Neuronal stem cell (in vitro differentiated cells): ENCODE data around the gene HEPACAM2.

Source experiments
- DNase-seq: peaks from one replicate; pipeline ENCODE4 v3.0.0-alpha.2; 2013; ENCODE audit warnings: low spot score
- H2AFZ ChIP-seq: one replicate; pipeline ENCODE4 v1.6.1; 2013; ENCODE audit warnings: mild to moderate bottlenecking, low read length, inconsistent platforms
- H2AK5ac ChIP-seq: 2 replicates; pipeline ENCODE4 v1.6.1; 2013; ENCODE audit warnings: low read depth, mild to moderate bottlenecking, inconsistent platforms, low read length, moderate library complexity, mixed read lengths
- H2BK120ac ChIP-seq: 2 replicates; pipeline ENCODE4 v1.6.1; 2013; ENCODE audit warnings: low read depth, mild to moderate bottlenecking, inconsistent platforms, low read length, moderate library complexity, mixed read lengths
- H2BK12ac ChIP-seq: one replicate; pipeline ENCODE4 v1.6.1; 2013; ENCODE audit warnings: low read length, inconsistent platforms
- H2BK15ac ChIP-seq: 2 replicates; pipeline ENCODE4 v1.6.1; 2013; ENCODE audit warnings: mild to moderate bottlenecking, low read length, inconsistent platforms, mixed read lengths
- H2BK5ac ChIP-seq: one replicate; pipeline ENCODE4 v1.6.1; 2013; ENCODE audit warnings: inconsistent platforms, mild to moderate bottlenecking, low read length, moderate library complexity
- H3K14ac ChIP-seq: one replicate; pipeline ENCODE4 v1.6.1; 2013; ENCODE audit warnings: low read length, inconsistent platforms
- H3K18ac ChIP-seq: 2 replicates; pipeline ENCODE4 v1.6.1; 2013; ENCODE audit warnings: low read length, inconsistent platforms
- H3K23ac ChIP-seq: 2 replicates; pipeline ENCODE4 v1.6.1; 2013; ENCODE audit warnings: low read depth, mild to moderate bottlenecking, mixed read lengths, low read length, inconsistent platforms; ENCODE audit not compliant: poor library complexity
- H3K27ac ChIP-seq: replicated peaks from 3 replicates; pipeline ENCODE4 v1.5.1; 2013; ENCODE audit warnings: low read length, inconsistent platforms
- H3K27me3 ChIP-seq, 3 experiments: 2 replicates each; pipeline ENCODE4 v1.6.1; 2013; ENCODE audit warnings: low read length in 3 of 3, mild to moderate bottlenecking in 2 of 3, inconsistent platforms in 1 of 3, low read depth in 1 of 3, mixed read lengths in 1 of 3, moderate library complexity in 1 of 3; ENCODE audit not compliant: control insufficient read depth in 3 of 3, insufficient read depth in 3 of 3
- H3K36me3 ChIP-seq, 2 donors: replicated peaks in 1 of 2; 2 replicates each; pipeline ENCODE4 v1.6.1; 2013; ENCODE audit warnings: low read length in 2 of 2; ENCODE audit not compliant: control insufficient read depth in 2 of 2, insufficient read depth in 2 of 2
- H3K4ac ChIP-seq: 2 replicates; pipeline ENCODE4 v1.6.1; 2013; ENCODE audit warnings: inconsistent platforms, mild to moderate bottlenecking, low read length, moderate library complexity
- H3K4me1 ChIP-seq, 2 donors: 1 replicate in 1 of 2; 2 replicates in 1 of 2; pipeline ENCODE4 v1.6.1; 2013; ENCODE audit warnings: low read length in 2 of 2, low read depth in 1 of 2; ENCODE audit not compliant: control insufficient read depth in 2 of 2, insufficient read depth in 1 of 2
- H3K4me2 ChIP-seq: one replicate; pipeline ENCODE4 v1.6.1; 2013; ENCODE audit warnings: mild to moderate bottlenecking, low read length, inconsistent platforms; ENCODE audit not compliant: insufficient read depth, poor library complexity, severe bottlenecking
- H3K4me3 ChIP-seq, 2 donors: 2 replicates each; pipeline ENCODE4 v1.5.1; 2013; ENCODE audit warnings: low read length in 2 of 2, mild to moderate bottlenecking in 2 of 2, inconsistent platforms in 1 of 2, moderate library complexity in 1 of 2
- H3K79me1 ChIP-seq: one replicate; pipeline ENCODE4 v1.6.1; 2013; ENCODE audit warnings: low read depth, mild to moderate bottlenecking, inconsistent platforms, low read length, moderate library complexity
- H3K9ac ChIP-seq: one replicate; pipeline ENCODE4 v1.6.1; 2013; ENCODE audit warnings: mild to moderate bottlenecking, low read depth, low read length, inconsistent platforms; ENCODE audit not compliant: poor library complexity
- H3K9me3 ChIP-seq, 2 donors: replicated peaks in 1 of 2; 2 replicates each; pipeline versions ENCODE3 to v1.6.1; 2013; ENCODE audit warnings: low read length in 2 of 2, mild to moderate bottlenecking in 2 of 2, inconsistent platforms in 1 of 2, low read depth in 1 of 2, mixed read lengths in 1 of 2, moderate library complexity in 1 of 2; ENCODE audit not compliant: control insufficient read depth in 2 of 2, insufficient read depth in 1 of 2
- H4K8ac ChIP-seq: one replicate; pipeline ENCODE4 v1.6.1; 2013; ENCODE audit warnings: low read depth, mild to moderate bottlenecking, inconsistent platforms, low read length, moderate library complexity
- H4K91ac ChIP-seq: one replicate; pipeline ENCODE4 v1.6.1; 2013; ENCODE audit warnings: low read length, low read depth, mild to moderate bottlenecking, inconsistent platforms; ENCODE audit not compliant: poor library complexity
- WGBS, 2 donors: extraction: QIAGEN DNeasy Blood & Tissue Kit; methylation state at CpG; one replicate each; pipeline ENCODE4 v1.1.7; 2013; ENCODE audit warnings: missing lambda C conversion rate in 2 of 2, mixed read lengths in 1 of 2; ENCODE audit not compliant: insufficient read length in 2 of 2, insufficient replicate concordance in 1 of 2; ENCODE audit errors: extremely low coverage in 2 of 2; 5-methylcytosine and 5-hydroxymethylcytosine counted together

The HEPACAM2 gene

DNA sequence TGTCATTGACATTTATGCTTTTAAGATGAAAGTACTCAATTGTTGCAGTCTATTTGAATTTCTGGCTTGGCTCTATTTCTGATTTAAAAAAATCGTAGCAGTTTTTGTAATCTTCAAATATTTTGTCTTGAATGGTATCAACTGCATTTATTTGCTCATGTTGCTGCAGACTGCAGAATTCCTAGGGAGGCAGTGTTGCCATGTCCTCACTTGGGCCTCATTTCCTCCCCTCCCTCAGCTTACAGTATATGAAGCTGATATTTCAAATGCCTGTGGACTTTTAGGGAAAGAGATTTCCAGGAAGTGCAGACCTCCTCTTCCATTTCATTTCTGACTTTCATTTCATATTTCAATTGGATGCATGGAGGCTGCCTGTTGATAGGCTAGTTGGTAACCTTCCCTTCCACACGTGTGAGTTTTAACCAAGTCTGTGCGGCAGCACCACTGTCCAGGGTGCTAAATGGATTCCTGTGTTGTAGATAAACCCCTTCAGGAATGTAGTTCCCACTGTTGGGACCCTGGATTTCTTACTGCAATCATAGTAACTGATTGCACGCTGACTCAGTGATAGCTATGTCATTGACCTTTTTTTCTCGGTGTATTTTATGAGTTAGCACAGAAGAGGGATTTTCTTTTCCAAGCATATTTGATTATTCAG, 23.4 kb upstream of the HEPACAM2 start:
- Histone ChIP-seq H3K18ac (no peak overlapping the region), H2BK5ac (no peak overlapping the region), H3K4ac (no peak overlapping the region), H2BK12ac (no peak overlapping the region), H2BK15ac (no peak overlapping the region), H3K27ac (no peak overlapping the region), H3K23ac (no peak overlapping the region), H2AFZ (no peak overlapping the region), H3K14ac (no peak overlapping the region), H2BK120ac (no peak overlapping the region), H3K79me1 (no peaks in the 10 kb centered on the region), H3K27me3 (no peaks in the 10 kb centered on the region), H3K9ac (no peak overlapping the region), H3K9me3 (no peaks in the 10 kb centered on the region), H2AK5ac (no peak overlapping the region), H4K8ac (no peak overlapping the region), H3K4me1 (no peaks in the 10 kb centered on the region), H3K4me3 (no peak overlapping the region), H3K36me3 (no peaks in the 10 kb centered on the region), H3K4me2 (no peak overlapping the region), H4K91ac (no peak overlapping the region)
- DNase-seq = no peak
- no CpG with 5 or more reads among the region's 5 CpGs for WGBS, 2 donors

- Histone ChIP-seq H2AK5ac (no peak overlapping the region), H4K8ac (no peak overlapping the region), H3K4me3 (no peak overlapping the region), H2BK12ac (no peak overlapping the region), H3K23ac (no peak overlapping the region), H3K4me2 (no peak overlapping the region), H3K36me3 (no peaks in the 10 kb centered on the region), H3K14ac (no peak overlapping the region), H2AFZ (peak overlapping the region; percentile 32), H3K9me3 (no peaks in the 10 kb centered on the region), H3K79me1 (no peaks in the 10 kb centered on the region), H2BK120ac (no peak overlapping the region), H3K9ac (no peak overlapping the region), H3K4me1 (no peaks in the 10 kb centered on the region), H3K4ac (no peak overlapping the region), H3K27ac (no peak overlapping the region), H2BK15ac (no peak overlapping the region), H2BK5ac (no peak overlapping the region), H3K27me3 (no peaks in the 10 kb centered on the region), H3K18ac (no peak overlapping the region), H4K91ac (no peak overlapping the region)
- no CpG with 5 or more reads among the region's 9 CpGs for WGBS, 2 donors
- DNase-seq = peak; percentile 29
Measured at GRCh38 chr7:93245525-93246432, 19.5 kb upstream of the HEPACAM2 start.

DNA sequence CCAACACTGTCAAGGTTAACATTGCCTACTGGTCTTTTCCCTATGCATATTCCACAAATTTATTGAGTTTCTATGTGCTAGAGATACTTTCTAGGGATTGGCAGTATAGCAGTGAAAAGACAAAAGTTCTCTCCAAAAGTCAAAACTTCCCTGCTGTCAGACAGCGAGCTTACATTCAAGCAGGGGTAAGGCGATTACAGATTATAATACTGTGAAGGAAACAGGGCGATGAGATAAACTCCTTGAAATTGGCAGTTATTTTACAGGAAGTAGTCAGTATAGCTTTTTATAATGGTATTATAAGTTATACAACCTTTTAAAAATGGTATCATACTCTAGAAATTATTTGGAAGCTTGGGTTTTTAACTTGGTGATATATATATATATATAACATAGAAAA, 15.8 kb upstream of the HEPACAM2 start:
- no peak overlapping the region for H3K4me2 ChIP-seq
- no peaks in the 10 kb centered on the region for H3K9me3 ChIP-seq
- no peak overlapping the region for H3K18ac ChIP-seq
- no peak overlapping the region for H3K4me3 ChIP-seq
- no peak overlapping the region for H2BK120ac ChIP-seq
- H4K8ac ChIP-seq = no peak overlapping the region
- no CpG with 5 or more reads among the region's 3 CpGs for WGBS, 2 donors
- H3K27me3 ChIP-seq = no peaks in the 10 kb centered on the region
- H2AK5ac ChIP-seq = no peak overlapping the region
- no peak overlapping the region for H4K91ac ChIP-seq
- no peak for DNase-seq
- H3K4ac ChIP-seq = no peak overlapping the region
- no peaks in the 10 kb centered on the region for H3K79me1 ChIP-seq
- no peak overlapping the region for H3K14ac ChIP-seq
- H3K9ac ChIP-seq = no peak overlapping the region
- H2BK12ac ChIP-seq = no peak overlapping the region
- H2BK5ac ChIP-seq = no peak overlapping the region
- H2AFZ ChIP-seq = no peak overlapping the region
- H3K4me1 ChIP-seq = no peaks in the 10 kb centered on the region
- H3K36me3 ChIP-seq = no peaks in the 10 kb centered on the region
- no peak overlapping the region for H3K23ac ChIP-seq
- no peak overlapping the region for H3K27ac ChIP-seq
- no peak overlapping the region for H2BK15ac ChIP-seq

DNA sequence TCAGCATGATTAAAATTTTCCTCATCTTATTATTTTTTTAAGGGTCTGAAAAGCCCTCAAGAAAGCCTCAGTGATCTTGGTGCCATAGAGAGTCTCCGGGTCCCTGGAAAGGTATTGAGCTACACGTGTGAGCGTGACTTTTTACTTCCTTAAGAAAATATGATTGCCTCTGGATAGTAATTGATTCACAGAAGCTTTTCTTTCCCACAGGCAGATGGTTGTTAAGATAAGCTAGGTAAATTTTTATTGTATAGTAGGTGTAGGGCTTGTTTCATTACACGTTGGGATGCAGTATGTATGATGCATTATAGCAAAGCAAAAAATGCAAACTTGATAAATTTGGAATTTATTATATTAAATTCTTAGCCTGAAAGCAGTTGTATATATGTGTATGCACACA, 13.6 kb upstream of the HEPACAM2 start:
- H4K8ac ChIP-seq = no peak overlapping the region
- H3K4ac ChIP-seq = no peak overlapping the region
- H2BK120ac ChIP-seq = no peak overlapping the region
- no peak overlapping the region for H2BK12ac ChIP-seq
- H2BK15ac ChIP-seq = no peak overlapping the region
- no peak overlapping the region for H3K27ac ChIP-seq
- no peak overlapping the region for H4K91ac ChIP-seq
- no peaks in the 10 kb centered on the region for H3K36me3 ChIP-seq
- H3K9me3 ChIP-seq = no peaks in the 10 kb centered on the region
- WGBS, 2 donors = no CpG with 5 or more reads among the region's 4 CpGs
- H3K79me1 ChIP-seq = no peaks in the 10 kb centered on the region
- no peak overlapping the region for H3K9ac ChIP-seq
- no peak overlapping the region for H2AK5ac ChIP-seq
- no peak overlapping the region for H3K23ac ChIP-seq
- H3K18ac ChIP-seq = no peak overlapping the region
- no peaks in the 10 kb centered on the region for H3K4me1 ChIP-seq
- no peaks in the 10 kb centered on the region for H3K27me3 ChIP-seq
- no peak overlapping the region for H2AFZ ChIP-seq
- DNase-seq = no peak
- no peak overlapping the region for H2BK5ac ChIP-seq
- H3K4me2 ChIP-seq = no peak overlapping the region
- no peak overlapping the region for H3K4me3 ChIP-seq
- no peak overlapping the region for H3K14ac ChIP-seq
